ENCODE measurements around the gene UTP18.
"Not testable (repeated sequence)": the region's sequence is repeated elsewhere in the genome, so short reads cannot be mapped to it uniquely, and the experiment has no call there.

The UTP18 gene

GRCh38 chr17:51259564-51260236 lies 646 bp upstream of the UTP18 start, which contains the start of gene MBTD1:
TSS of gene MBTD1 (minus strand) at chr17:51260049. CDS start at chr17:51225161, 34,888 bp downstream.
- DNase-seq, result peak; percentile 94

GRCh38 chr17:51261024-51261963 lies 948 bp downstream of the UTP18 start:
- DNase-seq, result peak; percentile 69

DNA sequence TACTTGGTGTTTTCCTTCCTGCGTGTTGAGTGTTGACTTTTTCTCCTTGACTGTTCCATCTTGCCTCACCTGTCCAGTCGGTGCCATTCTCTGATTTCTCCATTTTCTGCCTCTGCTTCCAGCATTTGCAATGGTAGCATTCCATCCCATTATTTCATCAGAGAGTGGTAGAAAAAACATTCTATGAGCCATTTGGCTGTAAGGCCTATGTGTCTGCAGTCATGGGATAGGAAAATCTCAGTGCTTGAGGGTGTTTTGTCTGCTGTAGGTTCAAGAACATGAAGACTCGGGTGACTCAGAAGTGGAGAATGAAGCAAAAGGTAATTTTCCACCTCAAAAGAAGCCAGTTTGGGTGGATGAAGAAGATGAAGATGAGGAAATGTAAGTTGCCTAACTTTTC lies 2.7 kb downstream of the UTP18 start:
- no peak for DNase-seq

GRCh38 chr17:51264466-51264865 lies 4.1 kb downstream of the UTP18 start:
- not testable (repeated sequence) for DNase-seq

- no peak for DNase-seq
Measured at GRCh38 chr17:51269991-51270390, 9.6 kb downstream of the UTP18 start.

DNA sequence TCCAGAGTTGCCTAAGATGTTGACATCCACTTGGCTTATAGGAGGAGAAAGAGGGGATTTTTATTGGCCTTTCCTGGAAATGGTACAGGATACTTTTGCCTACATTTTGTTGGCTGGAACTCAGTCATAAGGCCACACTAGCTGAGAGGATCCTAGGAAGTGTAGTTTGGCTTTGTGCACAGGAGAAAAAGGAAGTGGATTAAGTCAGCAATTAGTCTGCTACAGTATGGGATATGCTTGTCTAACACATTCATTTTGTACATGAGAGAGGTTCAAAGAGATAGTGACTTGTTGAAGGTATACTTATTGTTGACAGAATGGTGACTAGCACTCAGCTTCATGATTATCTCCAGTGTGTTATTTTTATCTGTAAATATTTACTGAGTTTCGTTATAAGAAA lies 10.3 kb downstream of the UTP18 start:
- DNase-seq, result no peak

GRCh38 chr17:51272812-51273211 lies 12.5 kb downstream of the UTP18 start:
- DNase-seq, result no peak

- DNase-seq, result no peak
Measured at GRCh38 chr17:51275381-51275780, 15.0 kb downstream of the UTP18 start.

GRCh38 chr17:51279183-51279582 lies 18.8 kb downstream of the UTP18 start:
- DNase-seq, result no peak

- DNase-seq, result no peak
Measured at GRCh38 chr17:51287412-51287811, 27.1 kb downstream of the UTP18 start.

DNA sequence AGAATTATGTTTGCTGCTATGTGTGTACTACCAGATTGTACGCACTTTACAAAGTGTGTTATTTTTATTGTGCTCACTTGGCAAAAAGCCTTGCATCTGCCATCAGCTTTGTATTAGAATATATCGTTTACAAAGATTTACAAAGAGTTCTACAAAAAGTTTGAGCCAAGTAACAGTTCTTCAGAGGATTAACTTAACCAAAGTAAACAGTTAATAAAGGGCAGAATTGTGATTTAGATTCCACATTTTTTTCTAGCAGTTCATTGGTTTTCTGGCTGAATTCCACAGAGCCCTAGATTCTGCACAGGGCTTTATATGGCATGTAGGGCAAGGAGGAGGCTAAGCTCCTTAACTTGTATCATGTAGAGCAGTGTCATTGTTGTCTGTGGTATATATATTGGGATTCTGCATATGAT lies 29.4 kb downstream of the UTP18 start:
- no peak for DNase-seq

DNA sequence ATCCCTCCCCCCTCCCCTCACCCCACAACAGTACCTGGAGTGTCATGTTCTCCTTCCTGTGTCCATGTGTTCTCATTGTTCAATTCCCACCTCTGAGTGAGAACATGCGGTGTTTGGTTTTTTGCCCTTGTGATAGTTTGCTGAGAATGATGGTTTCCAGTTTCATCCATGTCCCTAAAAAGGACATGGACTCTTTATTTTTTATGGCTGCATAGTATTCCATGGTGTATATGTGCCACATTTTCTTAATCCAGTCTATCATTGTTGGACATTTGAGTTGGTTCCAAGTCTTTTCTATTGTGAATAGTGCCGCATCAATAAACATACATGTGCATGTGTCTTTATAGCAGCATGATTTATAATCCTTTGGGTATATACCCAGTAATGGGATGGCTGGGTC lies 34.0 kb downstream of the UTP18 start:
- not testable (repeated sequence) for DNase-seq

DNA sequence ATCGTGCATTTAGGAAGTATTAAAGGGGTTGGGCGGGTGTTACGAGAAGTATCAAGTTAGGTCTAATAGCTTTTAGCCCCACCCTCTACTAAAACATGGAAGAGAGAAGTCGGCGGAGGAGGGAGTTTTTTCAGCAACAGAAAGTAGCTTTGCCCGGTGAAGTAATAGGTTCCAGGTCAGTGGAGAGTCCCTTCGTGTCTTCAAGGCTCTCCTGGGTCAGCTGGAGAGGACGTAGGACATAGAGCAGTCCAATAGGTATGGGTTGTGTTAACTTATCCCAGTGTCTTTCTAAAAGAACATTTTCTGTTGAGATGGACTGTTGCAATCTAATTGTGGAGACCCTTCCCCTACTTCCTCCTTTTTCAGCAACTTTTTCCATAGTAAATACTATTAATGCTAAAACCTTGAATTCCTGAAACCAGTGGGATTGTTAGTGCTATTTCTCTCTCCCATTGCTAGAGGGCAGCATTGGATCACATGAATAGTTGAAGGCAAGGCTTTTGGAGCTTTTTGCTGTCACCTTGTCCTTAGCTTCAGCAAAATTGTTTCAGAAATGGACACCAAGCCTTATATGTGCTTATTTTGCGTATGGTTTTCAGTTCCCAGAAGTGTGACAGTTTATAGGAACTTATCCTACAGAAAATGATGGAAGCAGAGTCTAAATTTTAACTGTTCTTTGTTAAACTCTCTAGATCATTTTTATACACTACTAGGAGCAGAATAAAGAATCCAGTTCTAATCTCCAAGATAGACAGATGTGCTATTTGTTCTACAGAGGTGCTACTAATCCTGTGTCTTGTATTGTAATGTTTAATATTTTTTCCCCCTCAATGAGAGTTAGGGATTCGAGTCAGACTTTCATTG lies 38.4 kb downstream of the UTP18 start:
- no peak for DNase-seq

GRCh38 chr17:51299859-51300258 lies 39.5 kb downstream of the UTP18 start:
- DNase-seq, result no peak

- DNase-seq, result no peak
Measured at GRCh38 chr17:51305182-51305581, 44.8 kb downstream of the UTP18 start.

DNA sequence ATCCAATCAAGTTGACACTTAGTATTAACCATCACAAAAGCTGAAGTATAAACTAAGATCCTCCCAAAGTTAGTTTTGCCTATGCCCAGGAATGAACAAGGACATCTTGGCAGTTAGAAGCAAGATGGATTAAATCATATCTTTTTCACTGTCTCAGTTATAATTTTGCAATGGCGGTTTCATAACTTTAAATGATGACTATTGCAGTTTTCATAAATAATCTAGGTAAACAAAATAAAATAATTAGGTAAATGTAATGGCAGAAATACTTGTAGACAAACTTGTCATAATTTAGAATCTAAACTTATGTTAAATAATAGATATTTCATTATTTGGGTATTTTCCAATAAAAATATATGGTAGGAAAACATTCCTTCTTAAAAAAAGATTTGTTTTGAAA lies 51.7 kb downstream of the UTP18 start:
- not testable (repeated sequence) for DNase-seq

- no peak for DNase-seq
Measured at GRCh38 chr17:51319186-51319585, 58.8 kb downstream of the UTP18 start.

DNA sequence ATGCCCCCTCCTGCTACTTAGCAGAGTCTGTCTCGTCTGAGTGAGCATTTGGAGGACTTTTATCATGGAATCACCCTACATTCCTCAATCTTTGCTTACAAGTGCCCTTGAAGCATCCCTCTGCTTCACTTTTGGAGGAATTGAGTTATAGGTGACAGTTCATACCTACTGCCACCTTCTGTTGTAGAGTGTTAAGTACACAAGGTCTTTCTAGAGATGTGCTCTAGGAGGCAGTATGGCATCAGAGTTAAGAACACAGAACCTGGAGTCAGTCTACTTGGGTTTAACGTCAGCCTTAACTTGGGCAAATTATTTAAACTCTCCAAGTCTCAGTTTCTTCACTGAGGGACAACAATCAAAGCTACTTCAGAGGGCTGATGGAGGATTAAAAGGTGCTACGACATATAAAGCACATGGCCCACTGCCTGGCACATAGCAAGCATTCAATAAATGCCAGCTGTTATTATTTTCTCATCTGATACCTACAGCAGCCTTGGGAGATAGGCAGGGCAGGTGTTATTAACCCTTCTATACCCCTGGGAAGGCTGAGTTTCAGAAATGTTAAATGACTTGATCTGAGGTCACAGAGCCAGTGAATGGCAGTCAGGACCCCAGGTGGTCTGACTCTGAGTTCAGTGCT lies 62.2 kb downstream of the UTP18 start:
- no peak for DNase-seq

DNA sequence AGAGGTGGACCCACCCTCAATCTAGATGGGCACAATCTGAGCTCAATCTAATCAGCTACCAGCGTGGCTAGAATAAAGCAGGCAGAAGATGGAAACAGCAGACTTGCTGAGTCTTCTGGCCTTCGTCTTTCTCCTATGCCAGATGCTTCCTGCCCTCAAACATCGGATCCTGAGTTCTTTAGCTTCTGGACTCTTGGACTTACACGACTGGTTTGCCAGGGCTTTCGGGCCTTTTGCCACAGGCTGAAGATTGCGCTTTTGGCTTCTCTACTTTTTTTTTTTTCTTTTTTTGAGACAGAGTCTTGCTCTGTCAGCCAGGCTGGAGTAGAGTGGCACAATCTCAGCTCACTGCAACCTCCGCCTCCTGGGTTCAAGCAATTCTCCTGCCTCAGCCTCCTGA lies 65.1 kb downstream of the UTP18 start:
- DNase-seq, result no peak

- DNase-seq, result not testable (repeated sequence)
Measured at GRCh38 chr17:51330861-51331503, 70.6 kb downstream of the UTP18 start.

- DNase-seq, result no peak
Measured at GRCh38 chr17:51335006-51335590, 74.8 kb downstream of the UTP18 start.
